Measurements from ENCODE around the gene P2RY12.

P2RY12 gene

GRCh38 chr3:151387432-151387831 lies 2.9 kb upstream of the P2RY12 start:
- TF ChIP-seq CTCF (IDR thresholded peaks at IDR 0.05; ENCODE audit: control insufficient read depth, extremely low read depth, insufficient read depth) = no peak
- no peak overlapping the region for H3K4me3 ChIP-seq (ENCODE audit: low read depth, low read length)
- DNase-seq (ENCODE audit: low read depth) = no peak

DNA sequence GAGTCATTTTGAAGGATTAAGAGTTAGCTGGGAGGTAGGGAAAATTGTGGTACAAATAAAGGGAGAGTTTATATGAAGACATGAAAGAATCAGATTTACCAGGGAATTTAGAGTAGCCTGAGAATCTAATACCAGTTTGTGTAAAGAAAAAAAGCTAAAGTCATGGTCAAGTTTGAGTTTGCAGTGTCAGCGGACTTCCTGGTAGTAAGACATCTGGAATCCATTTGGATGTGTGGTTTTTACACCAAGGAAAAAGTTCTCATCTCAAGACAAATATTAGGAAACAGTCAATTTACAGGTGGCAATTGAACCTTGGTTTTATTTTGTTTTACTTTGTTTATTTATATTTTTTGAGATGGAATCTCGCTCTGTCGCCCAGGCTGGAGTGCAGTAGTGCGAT lies 1.5 kb upstream of the P2RY12 start:
- DNase-seq (ENCODE audit: low read depth) = no peak
- no peak for TF ChIP-seq CTCF (IDR thresholded peaks at IDR 0.05; ENCODE audit: control insufficient read depth, extremely low read depth, insufficient read depth)
- H3K4me3 ChIP-seq (ENCODE audit: low read depth, low read length) = no peak overlapping the region

DNA sequence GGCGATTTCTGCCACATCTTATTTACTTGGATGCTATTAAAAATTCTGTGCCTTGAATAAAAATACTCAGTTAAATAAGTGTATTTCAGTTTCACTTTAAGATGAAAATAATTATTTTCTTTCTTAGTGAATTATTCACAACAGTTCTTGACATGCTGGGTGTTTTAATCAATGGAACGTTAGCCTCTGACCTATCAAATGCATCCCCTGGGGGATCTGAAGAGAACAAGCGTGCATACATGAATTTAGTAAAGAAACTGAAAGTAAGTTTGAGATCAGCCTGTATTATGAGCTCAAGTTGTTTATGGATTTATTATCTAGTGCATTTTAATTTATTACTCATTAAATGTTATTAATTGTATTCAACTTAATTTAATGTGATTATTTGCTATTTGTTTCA lies 597 bp downstream of the P2RY12 start:
- H3K4me3 ChIP-seq (ENCODE audit: low read depth, low read length) = no peak overlapping the region
- no peak for DNase-seq (ENCODE audit: low read depth)

DNA sequence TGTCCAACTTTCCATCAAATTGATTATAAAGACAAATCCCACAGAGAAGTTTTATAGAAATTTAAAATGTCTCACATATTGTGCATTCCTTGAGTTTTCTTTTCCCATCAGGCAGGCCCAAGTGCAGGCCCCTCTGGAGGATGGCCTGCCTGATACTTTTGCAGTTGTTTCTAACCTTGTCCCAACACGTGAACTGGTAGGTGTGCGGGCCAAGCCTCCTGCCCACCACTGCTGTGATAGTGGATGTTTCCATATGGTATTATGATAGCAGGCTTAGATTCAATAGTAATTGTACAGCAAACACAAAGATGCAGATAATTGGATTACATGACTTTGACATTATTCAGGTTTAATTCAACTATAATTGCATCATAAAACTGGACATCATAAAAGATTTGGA lies 1.4 kb downstream of the P2RY12 start:
- no peak overlapping the region for H3K4me3 ChIP-seq (ENCODE audit: low read depth, low read length)
- DNase-seq (ENCODE audit: low read depth) = no peak
- TF ChIP-seq CTCF (IDR thresholded peaks at IDR 0.05; ENCODE audit: control insufficient read depth, extremely low read depth, insufficient read depth) = no peak

More for the DNA sequence above, 597 bp downstream of the P2RY12 start:
- no peak for TF ChIP-seq CTCF (IDR thresholded peaks at IDR 0.05; ENCODE audit: control insufficient read depth, extremely low read depth, insufficient read depth)

DNA sequence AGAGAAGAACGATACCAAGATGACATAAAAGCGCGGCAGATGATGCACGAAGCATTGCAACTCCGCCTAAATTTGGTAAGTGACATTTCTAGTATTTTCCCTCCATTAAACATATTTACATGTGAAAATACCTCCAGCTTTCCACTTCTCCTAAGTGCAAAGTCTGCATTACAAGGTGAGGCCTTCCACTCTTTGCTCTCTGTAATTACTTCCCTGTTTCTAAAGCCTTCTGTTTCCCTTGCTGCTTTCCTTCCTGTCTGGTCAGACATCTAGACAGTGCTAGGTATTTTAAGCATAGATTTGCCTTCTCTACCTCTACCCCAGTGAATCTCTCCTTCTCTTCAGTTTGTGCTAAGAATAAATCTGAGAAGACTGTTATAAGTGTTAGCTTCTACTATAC lies 1.9 kb downstream of the P2RY12 start:
- no peak for DNase-seq (ENCODE audit: low read depth)
- H3K4me3 ChIP-seq (ENCODE audit: low read depth, low read length) = no peak overlapping the region
- no peak for TF ChIP-seq CTCF (IDR thresholded peaks at IDR 0.05; ENCODE audit: control insufficient read depth, extremely low read depth, insufficient read depth)

GRCh38 chr3:151379083-151379734 lies 5.3 kb downstream of the P2RY12 start:
- DNase-seq (ENCODE audit: low read depth) = no peak
- H3K4me3 ChIP-seq (ENCODE audit: low read depth, low read length) = no peak overlapping the region
- peak; percentile 43 for TF ChIP-seq CTCF (IDR thresholded peaks at IDR 0.05; ENCODE audit: control insufficient read depth, extremely low read depth, insufficient read depth)

DNA sequence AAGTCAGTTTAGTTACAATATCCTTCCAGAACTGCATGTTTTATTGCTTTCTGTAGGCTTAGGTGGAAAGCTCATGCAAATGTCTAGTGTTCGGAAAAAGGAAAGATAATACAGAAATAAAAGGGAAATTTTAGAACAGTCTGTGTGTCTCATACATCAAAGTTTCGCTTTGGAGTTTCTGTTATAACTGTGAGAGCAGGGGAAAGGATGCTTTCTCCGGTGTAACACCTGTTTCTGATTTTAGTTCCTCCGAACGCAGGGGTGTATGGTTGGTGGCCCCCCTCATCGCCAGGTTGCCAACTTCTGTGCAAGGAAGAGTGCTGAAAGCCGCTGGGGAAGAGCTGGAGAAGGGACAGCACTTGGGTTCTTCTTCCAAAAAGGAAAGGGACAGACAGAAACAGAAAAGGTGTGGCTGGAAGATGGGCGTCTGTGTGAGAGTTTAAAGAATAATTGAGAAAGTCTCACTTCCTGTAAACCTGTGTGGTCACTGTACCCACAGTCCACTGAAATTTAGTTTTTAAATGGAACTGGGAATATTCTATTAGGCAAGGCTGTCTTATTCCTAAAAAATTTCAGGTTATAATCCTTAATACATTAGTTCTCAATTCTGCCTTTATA lies 6.7 kb downstream of the P2RY12 start:
- no peak overlapping the region for H3K4me3 ChIP-seq (ENCODE audit: low read depth, low read length)
- DNase-seq (ENCODE audit: low read depth) = no peak
- no peak for TF ChIP-seq CTCF (IDR thresholded peaks at IDR 0.05; ENCODE audit: control insufficient read depth, extremely low read depth, insufficient read depth)
